ENCODE measurements around the gene DCC.

DNA sequence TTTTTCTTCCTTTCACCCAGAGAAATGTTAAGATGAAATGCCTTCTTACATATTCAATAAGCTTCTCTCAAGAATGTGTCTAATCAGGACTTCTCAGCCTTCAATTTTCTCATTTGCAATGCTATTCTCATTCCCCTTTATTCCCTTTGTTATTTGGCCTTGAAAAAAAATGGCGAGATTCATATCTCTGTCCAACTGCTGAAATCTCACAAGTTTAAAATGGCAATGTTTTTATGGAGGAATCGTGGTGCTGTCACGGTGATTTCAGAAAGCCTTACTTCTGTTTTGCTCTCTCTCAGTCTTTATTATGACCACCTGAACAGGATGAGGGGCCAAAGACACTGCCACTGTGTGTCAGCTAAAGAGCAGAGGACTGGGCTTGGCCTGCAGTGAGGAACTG lies 928.5 kb downstream of the DCC start:
- no peak for TF ChIP-seq SP1 (IDR thresholded peaks at IDR 0.05; ENCODE audit: low read depth)
- TF ChIP-seq FOSL1 (IDR thresholded peaks at IDR 0.05; ENCODE audit: low read depth) = no peak
- no peak for TF ChIP-seq EZH2 (IDR thresholded peaks at IDR 0.05)
- no peak for TF ChIP-seq EZH2phosphoT487 (IDR thresholded peaks at IDR 0.05; ENCODE audit: borderline replicate concordance)
- TF ChIP-seq MAX (IDR thresholded peaks at IDR 0.05) = no peak
- TF ChIP-seq, protein P1, sequence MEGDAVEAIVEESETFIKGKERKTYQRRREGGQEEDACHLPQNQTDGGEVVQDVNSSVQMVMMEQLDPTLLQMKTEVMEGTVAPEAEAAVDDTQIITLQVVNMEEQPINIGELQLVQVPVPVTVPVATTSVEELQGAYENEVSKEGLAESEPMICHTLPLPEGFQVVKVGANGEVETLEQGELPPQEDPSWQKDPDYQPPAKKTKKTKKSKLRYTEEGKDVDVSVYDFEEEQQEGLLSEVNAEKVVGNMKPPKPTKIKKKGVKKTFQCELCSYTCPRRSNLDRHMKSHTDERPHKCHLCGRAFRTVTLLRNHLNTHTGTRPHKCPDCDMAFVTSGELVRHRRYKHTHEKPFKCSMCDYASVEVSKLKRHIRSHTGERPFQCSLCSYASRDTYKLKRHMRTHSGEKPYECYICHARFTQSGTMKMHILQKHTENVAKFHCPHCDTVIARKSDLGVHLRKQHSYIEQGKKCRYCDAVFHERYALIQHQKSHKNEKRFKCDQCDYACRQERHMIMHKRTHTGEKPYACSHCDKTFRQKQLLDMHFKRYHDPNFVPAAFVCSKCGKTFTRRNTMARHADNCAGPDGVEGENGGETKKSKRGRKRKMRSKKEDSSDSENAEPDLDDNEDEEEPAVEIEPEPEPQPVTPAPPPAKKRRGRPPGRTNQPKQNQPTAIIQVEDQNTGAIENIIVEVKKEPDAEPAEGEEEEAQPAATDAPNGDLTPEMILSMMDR (IDR thresholded peaks at IDR 0.05 in 2 of 3, conservative IDR thresholded peaks at IDR 0.05 in 1 of 3; ENCODE audit: borderline replicate concordance in 1 of 3, insufficient read depth in 1 of 3, low read depth in 2 of 3, low read length in 2 of 3) = no peak

Measured in HCT116 (cell line).